Measurements from ENCODE around the gene ADM5.
"Not testable (repeated sequence)": the region's sequence is repeated elsewhere in the genome, so short reads cannot be mapped to it uniquely, and the experiment has no call there.

The ADM5 gene

DNA sequence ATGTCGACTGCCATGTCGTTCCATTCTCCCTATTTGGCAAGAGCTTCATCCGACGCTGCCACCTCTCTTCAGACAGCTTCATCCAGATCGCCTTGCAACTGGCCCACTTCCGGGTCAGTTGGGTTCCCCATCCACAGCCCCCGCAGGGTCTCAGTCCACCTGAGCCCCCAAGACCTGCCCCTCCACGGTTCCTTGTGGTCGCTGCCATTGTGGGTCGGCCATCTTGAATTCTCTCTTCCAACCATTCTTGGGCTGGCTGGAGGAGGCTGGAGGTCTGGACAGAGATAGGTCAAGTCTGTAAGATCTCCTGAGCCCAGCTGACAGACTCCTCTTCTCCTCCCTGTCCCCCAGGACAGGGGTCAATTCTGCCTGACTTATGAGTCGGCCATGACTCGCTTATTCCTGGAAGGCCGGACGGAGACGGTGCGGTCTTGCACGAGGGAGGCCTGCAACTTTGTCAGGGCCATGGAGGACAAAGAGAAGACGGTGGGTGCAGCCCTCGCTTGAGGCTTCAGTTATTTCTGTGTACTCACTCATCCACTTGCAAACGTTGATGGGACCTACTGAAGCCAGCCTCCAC, 21.1 kb downstream of the ADM5 start:
- TF ChIP-seq EZH2 (IDR thresholded peaks at IDR 0.05) (no peak), FOXP2 (optimal IDR thresholded peaks at IDR 0.05; ENCODE audit: control extremely low read depth, extremely low read length, insufficient read depth) (no peak), POLR2AphosphoS5 (IDR thresholded peaks at IDR 0.05; ENCODE audit: borderline replicate concordance, low read depth, low read length) (no peak)
- DNase-seq (ENCODE audit: low read depth, low spot score), result no peak

DNA sequence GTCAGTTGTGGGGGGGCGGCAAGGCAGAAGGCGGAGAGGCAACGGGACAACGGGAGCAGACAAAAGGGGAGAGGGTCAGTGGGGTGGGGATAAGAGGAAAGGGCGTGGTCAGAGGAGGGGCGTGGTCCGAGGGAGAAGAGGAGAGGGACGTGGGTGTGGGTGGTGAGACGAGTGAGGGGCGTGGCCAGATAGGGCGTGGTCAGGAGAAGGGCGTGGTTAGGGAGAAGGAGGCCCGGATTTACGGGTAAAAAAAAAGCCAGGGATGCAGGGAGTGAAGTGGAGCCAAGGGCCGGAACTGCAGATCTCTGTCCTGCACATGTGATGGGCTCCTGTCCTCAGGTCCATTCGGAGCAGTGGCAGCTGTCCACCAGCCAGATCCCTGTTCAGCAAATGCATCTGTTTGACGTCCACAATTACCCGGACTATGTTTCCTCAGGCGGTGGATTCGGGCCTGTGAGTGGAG, 23.0 kb downstream of the ADM5 start:
- TF ChIP-seq EZH2 (IDR thresholded peaks at IDR 0.05) (no peak), FOXP2 (optimal IDR thresholded peaks at IDR 0.05; ENCODE audit: control extremely low read depth, extremely low read length, insufficient read depth) (no peak), POLR2AphosphoS5 (IDR thresholded peaks at IDR 0.05; ENCODE audit: borderline replicate concordance, low read depth, low read length) (no peak)
- no peaks in the 10 kb centered on the region for H3K9me3 ChIP-seq (ENCODE audit: low read depth, low read length)
- DNase-seq (ENCODE audit: low read depth, low spot score), result no peak
- H3K9ac ChIP-seq (ENCODE audit: insufficient read length), result no peak overlapping the region
- no peak overlapping the region for H3K27ac ChIP-seq
- no peak overlapping the region for H3K4me3 ChIP-seq
- no peaks in the 10 kb centered on the region for H3K36me3 ChIP-seq (ENCODE audit: insufficient read depth, low read length)

More for the DNA sequence above, 21.1 kb downstream of the ADM5 start:
- Histone ChIP-seq H3K36me3 (ENCODE audit: insufficient read depth, low read length) (no peaks in the 10 kb centered on the region), H3K9ac (ENCODE audit: insufficient read length) (no peak overlapping the region), H3K4me3 (no peak overlapping the region), H3K27ac (no peak overlapping the region), H3K9me3 (ENCODE audit: low read depth, low read length) (no peaks in the 10 kb centered on the region)

DNA sequence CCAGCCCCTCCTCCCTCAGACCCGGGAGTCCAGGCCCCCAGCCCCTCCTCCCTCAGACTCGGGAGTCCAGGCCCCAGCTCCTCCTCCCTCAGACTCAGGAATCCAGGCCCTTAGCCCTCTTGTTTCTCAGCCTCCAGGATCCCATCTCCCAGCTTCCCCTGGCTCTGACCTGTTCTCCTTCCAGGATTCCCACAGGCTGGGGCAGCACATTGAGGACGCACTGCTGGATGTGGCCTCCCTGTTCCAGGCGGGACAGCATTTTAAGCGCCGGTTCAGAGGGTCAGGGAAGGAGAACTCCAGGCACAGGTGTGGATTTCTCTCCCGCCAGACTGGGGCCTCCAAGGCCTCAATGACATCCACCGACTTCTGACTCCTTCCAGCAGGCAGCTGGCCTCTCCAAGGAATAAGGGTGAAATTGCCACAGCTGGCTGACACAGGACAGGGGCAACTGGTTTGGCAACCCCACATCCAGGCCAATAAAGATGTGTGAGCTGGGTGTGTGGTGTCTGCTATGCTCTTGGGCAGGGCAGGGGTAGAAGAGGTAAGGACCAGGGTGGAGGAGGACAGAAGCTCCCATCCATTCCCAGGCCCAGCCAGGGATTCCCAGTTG, 23.9 kb downstream of the ADM5 start:
- TF ChIP-seq EZH2 (IDR thresholded peaks at IDR 0.05) (no peak), FOXP2 (optimal IDR thresholded peaks at IDR 0.05; ENCODE audit: control extremely low read depth, extremely low read length, insufficient read depth) (no peak), POLR2AphosphoS5 (IDR thresholded peaks at IDR 0.05; ENCODE audit: borderline replicate concordance, low read depth, low read length) (no peak)
- H3K36me3 ChIP-seq (ENCODE audit: insufficient read depth, low read length), result no peaks in the 10 kb centered on the region
- no peak for DNase-seq (ENCODE audit: low read depth, low spot score)
- no peak overlapping the region for H3K27ac ChIP-seq
- no peak overlapping the region for H3K4me3 ChIP-seq
- no peak overlapping the region for H3K9ac ChIP-seq (ENCODE audit: insufficient read length)
- H3K9me3 ChIP-seq (ENCODE audit: low read depth, low read length), result no peaks in the 10 kb centered on the region

GRCh38 chr19:49716154-49716553, 26.8 kb downstream of the ADM5 start:
- Histone ChIP-seq H3K36me3 (ENCODE audit: insufficient read depth, low read length) (no peaks in the 10 kb centered on the region), H3K27ac (no peak overlapping the region), H3K4me3 (no peak overlapping the region), H3K9ac (ENCODE audit: insufficient read length) (no peak overlapping the region), H3K9me3 (ENCODE audit: low read depth, low read length) (no peaks in the 10 kb centered on the region)
- TF ChIP-seq POLR2AphosphoS5 (IDR thresholded peaks at IDR 0.05; ENCODE audit: borderline replicate concordance, low read depth, low read length) (no peak), EZH2 (IDR thresholded peaks at IDR 0.05) (no peak), FOXP2 (optimal IDR thresholded peaks at IDR 0.05; ENCODE audit: control extremely low read depth, extremely low read length, insufficient read depth) (no peak)
- DNase-seq (ENCODE audit: low read depth, low spot score), result no peak

- Histone ChIP-seq H3K36me3 (ENCODE audit: insufficient read depth, low read length) (no peaks in the 10 kb centered on the region), H3K9me3 (ENCODE audit: low read depth, low read length) (no peaks in the 10 kb centered on the region), H3K4me3 (no peak overlapping the region), H3K9ac (ENCODE audit: insufficient read length) (no peak overlapping the region), H3K27ac (no peak overlapping the region)
- DNase-seq (ENCODE audit: low read depth, low spot score), result no peak
- TF ChIP-seq FOXP2 (optimal IDR thresholded peaks at IDR 0.05; ENCODE audit: control extremely low read depth, extremely low read length, insufficient read depth) (no peak), POLR2AphosphoS5 (IDR thresholded peaks at IDR 0.05; ENCODE audit: borderline replicate concordance, low read depth, low read length) (no peak), EZH2 (IDR thresholded peaks at IDR 0.05) (no peak)
These were observed 29.1 kb downstream of the ADM5 start for GRCh38 chr19:49718511-49718910.

DNA sequence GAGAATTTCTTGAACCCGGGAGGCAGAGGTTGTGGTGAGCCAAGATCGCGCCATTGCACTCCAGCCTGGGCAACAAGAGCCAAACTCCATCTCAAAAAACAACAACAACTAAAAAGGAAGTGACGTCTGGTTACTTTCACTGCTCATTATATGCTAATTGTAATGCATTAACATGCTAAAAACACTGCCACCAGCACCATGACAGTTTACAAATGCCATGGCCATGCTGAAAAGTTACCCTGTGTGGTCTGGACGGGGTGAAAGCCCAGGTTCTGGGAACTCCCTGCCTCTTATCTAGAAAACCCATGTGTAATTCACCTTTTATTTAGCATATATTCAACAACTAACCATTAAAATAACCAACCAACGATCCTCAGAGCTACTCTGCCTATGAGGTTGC, 29.6 kb downstream of the ADM5 start:
- DNase-seq (ENCODE audit: low read depth, low spot score), result no peak
- H3K9ac ChIP-seq (ENCODE audit: insufficient read length), result no peak overlapping the region
- no peak overlapping the region for H3K4me3 ChIP-seq
- H3K27ac ChIP-seq, result no peak overlapping the region
- TF ChIP-seq EZH2 (IDR thresholded peaks at IDR 0.05), result no peak
- TF ChIP-seq POLR2AphosphoS5 (IDR thresholded peaks at IDR 0.05; ENCODE audit: borderline replicate concordance, low read depth, low read length), result no peak
- TF ChIP-seq FOXP2 (optimal IDR thresholded peaks at IDR 0.05; ENCODE audit: control extremely low read depth, extremely low read length, insufficient read depth), result no peak
- no peaks in the 10 kb centered on the region for H3K9me3 ChIP-seq (ENCODE audit: low read depth, low read length)
- H3K36me3 ChIP-seq (ENCODE audit: insufficient read depth, low read length), result no peaks in the 10 kb centered on the region

DNA sequence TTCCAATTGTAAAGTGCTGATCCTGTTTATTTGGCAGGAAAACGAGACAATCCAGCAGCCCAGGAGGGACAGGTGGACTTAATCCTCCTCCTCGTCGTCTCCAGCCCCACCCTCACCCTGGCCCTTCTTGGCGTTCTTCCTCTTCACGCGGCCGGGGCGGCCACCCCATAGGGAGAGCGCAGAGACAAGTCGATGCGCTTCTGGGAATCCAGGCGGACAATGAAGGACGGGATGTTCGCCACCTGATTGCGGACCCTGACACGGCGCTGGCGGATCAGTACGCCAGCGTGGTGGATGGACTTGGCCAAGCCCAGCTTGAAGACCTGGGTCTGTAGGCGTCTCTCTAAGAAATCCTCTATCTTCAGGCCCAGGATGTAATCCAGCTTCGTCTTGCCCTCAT, 30.0 kb downstream of the ADM5 start:
- H3K9me3 ChIP-seq (ENCODE audit: low read depth, low read length); DNase-seq (ENCODE audit: low read depth, low spot score); H3K27ac ChIP-seq; H3K9ac ChIP-seq (ENCODE audit: insufficient read length); H3K36me3 ChIP-seq (ENCODE audit: insufficient read depth, low read length); H3K4me3 ChIP-seq: not testable (repeated sequence)

DNA sequence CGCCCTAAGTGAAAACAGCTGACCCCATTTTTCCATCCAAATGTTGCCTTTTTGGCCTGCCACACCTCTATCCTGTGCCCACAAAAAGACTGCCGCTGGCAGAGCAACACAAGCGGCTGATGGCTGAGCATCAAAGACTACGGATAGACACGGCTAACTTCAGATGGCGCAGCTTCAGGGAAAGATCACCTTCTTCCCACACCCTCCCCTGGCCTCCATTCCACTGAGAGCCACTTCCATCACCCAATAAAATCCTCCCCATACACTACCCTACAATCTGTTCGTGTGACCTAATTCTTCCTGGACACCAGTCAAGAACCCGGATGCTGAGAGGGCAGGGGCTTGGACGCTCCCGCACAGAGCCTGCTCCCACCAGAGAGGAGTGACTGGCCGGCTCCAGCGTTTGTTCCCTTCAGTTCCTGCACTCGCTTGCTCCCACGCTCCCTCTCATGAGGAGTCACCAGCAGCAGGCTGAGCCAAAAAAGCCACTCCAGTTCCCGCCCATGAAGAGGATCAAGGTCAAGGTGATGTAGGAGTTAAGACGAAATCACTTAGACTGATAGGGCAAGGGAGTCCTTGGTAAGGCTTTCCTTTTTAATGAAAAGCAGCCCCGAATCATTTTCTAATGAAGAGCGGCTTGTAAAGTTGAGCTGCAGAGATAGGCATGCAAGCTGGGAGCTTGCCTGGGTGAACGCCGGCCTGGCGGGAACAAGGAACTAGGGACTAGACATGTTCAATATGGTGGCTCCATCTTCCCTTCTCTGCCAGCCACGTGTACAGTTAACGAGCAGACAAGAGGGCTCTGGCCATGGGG, 38.0 kb downstream of the ADM5 start:
- DNase-seq (ENCODE audit: low read depth, low spot score), result no peak
- no peaks in the 10 kb centered on the region for H3K9me3 ChIP-seq (ENCODE audit: low read depth, low read length)
- no peak overlapping the region for H3K27ac ChIP-seq

More for the DNA sequence above, 38.0 kb downstream of the ADM5 start:
- TF ChIP-seq POLR2AphosphoS5 (IDR thresholded peaks at IDR 0.05; ENCODE audit: borderline replicate concordance, low read depth, low read length) (no peak), FOXP2 (optimal IDR thresholded peaks at IDR 0.05; ENCODE audit: control extremely low read depth, extremely low read length, insufficient read depth) (no peak)
- Histone ChIP-seq H3K9ac (ENCODE audit: insufficient read length) (no peak overlapping the region), H3K4me3 (no peak overlapping the region), H3K36me3 (ENCODE audit: insufficient read depth, low read length) (no peaks in the 10 kb centered on the region)

All from SK-N-MC (cell line).